GM23338 (cell line): ENCODE data around the gene ELOB. TPM values are rescaled to one million over a fixed set of nuclear protein-coding genes. Genes with fewer than 3 reads are reported as not detected.

Experiments used
- ATAC-seq: fragments of 200-7000 bp; cut with Tn5 transposase; 3 replicates; pipeline ENCODE4 v1.9.1; 2020
- DNase-seq: peaks from one replicate; pipeline ENCODE4 v3.0.0-alpha.2; 2015; ENCODE audit warnings: low spot score
- H2AFZ ChIP-seq: fragments of 200-600 bp; sonication (generic); 2 replicates; pipeline ENCODE4 v1.8.0; 2016; ENCODE audit warnings: antibody characterized with exemption, mild to moderate bottlenecking, moderate library complexity
- H3F3A ChIP-seq: fragments of 200-600 bp; sonication (generic); replicated peaks from 2 replicates; pipeline ENCODE4 v1.8.0; 2017; ENCODE audit warnings: antibody characterized with exemption, mixed run types, low read depth
- H3K27ac ChIP-seq: fragments of 200-600 bp; sonication (generic); 2 replicates; pipeline ENCODE4 v1.6.1; 2016; ENCODE audit warnings: low read depth
- H3K27me3 ChIP-seq: fragments of 200-600 bp; sonication (generic); 2 replicates; pipeline ENCODE4 v1.8.0; 2016; ENCODE audit warnings: mild to moderate bottlenecking, mixed run types, moderate library complexity; ENCODE audit not compliant: insufficient read depth
- H3K36me3 ChIP-seq: fragments of 200-600 bp; sonication (generic); 2 replicates; pipeline ENCODE4 v1.8.0; 2016; ENCODE audit warnings: mild to moderate bottlenecking; ENCODE audit not compliant: insufficient read depth
- H3K4me1 ChIP-seq: fragments of 200-600 bp; sonication (generic); 2 replicates; pipeline ENCODE4 v1.8.0; 2016; ENCODE audit warnings: mild to moderate bottlenecking, moderate library complexity; ENCODE audit not compliant: insufficient read depth
- H3K4me2 ChIP-seq: fragments of 200-600 bp; sonication (generic); 2 replicates; pipeline ENCODE4 v1.7.1; 2017; ENCODE audit warnings: mixed run types
- H3K4me3 ChIP-seq: fragments of 200-600 bp; sonication (generic); 2 replicates; pipeline ENCODE4 v1.6.1; 2016; ENCODE audit warnings: mixed run types
- H3K79me2 ChIP-seq: fragments of 200-600 bp; sonication (generic); replicated peaks from 2 replicates; pipeline ENCODE4 v1.8.0; 2017; ENCODE audit warnings: mild to moderate bottlenecking; ENCODE audit not compliant: insufficient read depth
- H3K9me2 ChIP-seq: fragments of 200-600 bp; sonication (generic); 2 replicates; pipeline ENCODE4 v1.8.0; 2017; ENCODE audit not compliant: insufficient read depth
- H4K20me1 ChIP-seq: fragments of 200-600 bp; sonication (generic); replicated peaks from 2 replicates; pipeline ENCODE4 v1.8.0; 2017; ENCODE audit warnings: mild to moderate bottlenecking; ENCODE audit not compliant: insufficient read depth
- H3K27ac Mint-ChIP-seq: 2 replicates; pipeline ENCODE4 v1.8.0; 2020; ENCODE audit warnings: inconsistent platforms, mild to moderate bottlenecking, moderate library complexity, mixed read lengths
- H3K27me3 Mint-ChIP-seq: 3 replicates; pipeline ENCODE4 v1.8.0; 2022; ENCODE audit warnings: low read depth, mild to moderate bottlenecking, moderate library complexity, mixed read lengths, inconsistent platforms; ENCODE audit not compliant: insufficient read depth, poor library complexity
- H3K36me3 Mint-ChIP-seq: 3 replicates; pipeline ENCODE4 v1.8.0; 2021; ENCODE audit warnings: low read depth, mild to moderate bottlenecking, inconsistent platforms, moderate library complexity, mixed read lengths
- H3K4me1 Mint-ChIP-seq: 3 replicates; pipeline ENCODE4 v1.8.0; 2020; ENCODE audit warnings: mild to moderate bottlenecking, inconsistent platforms, mixed read lengths
- H3K4me3 Mint-ChIP-seq: 3 replicates; pipeline ENCODE4 v1.8.0; 2021; ENCODE audit warnings: moderate library complexity, mild to moderate bottlenecking, inconsistent platforms, mixed read lengths
- H3K9me3 Mint-ChIP-seq: 3 replicates; pipeline ENCODE4 v1.8.0; 2020; ENCODE audit warnings: moderate library complexity, mild to moderate bottlenecking, inconsistent platforms, mixed read lengths
- CREB1 ChIP-seq: fragments of 250-450 bp; sonication (Bioruptor Pico); IDR thresholded peaks from 2 replicates; pipeline ENCODE4 v1.5.0; 2020; ENCODE audit warnings: low read depth, mild to moderate bottlenecking, moderate library complexity
- EZH2phosphoT487 ChIP-seq: fragments of 200-600 bp; sonication (generic); IDR thresholded peaks from one replicate; pipeline ENCODE4 v1.8.1; 2018; ENCODE audit warnings: antibody characterized with exemption; ENCODE audit not compliant: unreplicated experiment
- JUNB ChIP-seq: IDR thresholded peaks from one replicate; pipeline ENCODE4 v1.6.1; 2016; ENCODE audit warnings: antibody characterized with exemption; ENCODE audit not compliant: unreplicated experiment
- NANOG ChIP-seq: IDR thresholded peaks from 2 replicates; pipeline ENCODE4 v1.6.1; 2016; ENCODE audit warnings: antibody characterized with exemption, borderline replicate concordance
- POLR2AphosphoS5 ChIP-seq: IDR thresholded peaks from 2 replicates; pipeline ENCODE4 v1.6.1; 2016; ENCODE audit warnings: antibody characterized with exemption, low read depth
- ZNF114 ChIP-seq: fragments of 250-450 bp; sonication (Bioruptor Pico); IDR thresholded peaks from 2 replicates; pipeline ENCODE4 v1.5.0; 2020; ENCODE audit warnings: mild to moderate bottlenecking, moderate library complexity
- ZNF331 ChIP-seq: fragments of 250-450 bp; sonication (Bioruptor Pico); IDR thresholded peaks from 2 replicates; pipeline ENCODE4 v1.5.0; 2020; ENCODE audit warnings: low read depth, mild to moderate bottlenecking, moderate library complexity
- polyA plus RNA-seq: library from polyadenylated mRNA; unstranded; fragments of >200 nt; fragmentation: Nextera tagmentation; extraction: Ambion mirVana; gene quantifications from 2 replicates; pipeline ENCODE4 v1.2.1, GENCODE V29; 2016
- total RNA-seq: library from RNA; depleted of rRNA; stranded (reverse); fragments of >200 nt; shearing (Covaris generic); gene quantifications from 2 replicates; pipeline ENCODE4 v1.2.3, GENCODE V29; 2014
- TF ChIP-seq, protein P1 (sequence below): IDR thresholded peaks from one replicate; pipeline ENCODE4 v1.6.1; 2018; ENCODE audit warnings: antibody characterized with exemption; ENCODE audit not compliant: unreplicated experiment
- TF ChIP-seq, protein P2 (sequence below): fragments of 250-450 bp; sonication (Bioruptor Pico); IDR thresholded peaks from 2 replicates; pipeline ENCODE4 v1.5.0; 2020; ENCODE audit warnings: mild to moderate bottlenecking, moderate library complexity
- TF ChIP-seq, protein P3 (sequence below), 2 experiments: fragments of 200-600 bp in 1 of 2; sonication (generic) in 1 of 2; conservative IDR thresholded peaks; 2 replicates each; pipeline versions ENCODE4 v1.5.1 to v1.6.1; 2016 to 2017; ENCODE audit warnings: antibody characterized with exemption in 2 of 2, low read depth in 2 of 2, mild to moderate bottlenecking in 2 of 2, moderate library complexity in 1 of 2
- TF ChIP-seq, protein P4 (sequence below): IDR thresholded peaks from 2 replicates; pipeline ENCODE4 v1.6.1; 2016; ENCODE audit warnings: antibody characterized with exemption

Gene ELOB
- total and polyA plus RNA-seq, 2 experiments from 2014 or later = 278 to 756 TPM

DNA sequence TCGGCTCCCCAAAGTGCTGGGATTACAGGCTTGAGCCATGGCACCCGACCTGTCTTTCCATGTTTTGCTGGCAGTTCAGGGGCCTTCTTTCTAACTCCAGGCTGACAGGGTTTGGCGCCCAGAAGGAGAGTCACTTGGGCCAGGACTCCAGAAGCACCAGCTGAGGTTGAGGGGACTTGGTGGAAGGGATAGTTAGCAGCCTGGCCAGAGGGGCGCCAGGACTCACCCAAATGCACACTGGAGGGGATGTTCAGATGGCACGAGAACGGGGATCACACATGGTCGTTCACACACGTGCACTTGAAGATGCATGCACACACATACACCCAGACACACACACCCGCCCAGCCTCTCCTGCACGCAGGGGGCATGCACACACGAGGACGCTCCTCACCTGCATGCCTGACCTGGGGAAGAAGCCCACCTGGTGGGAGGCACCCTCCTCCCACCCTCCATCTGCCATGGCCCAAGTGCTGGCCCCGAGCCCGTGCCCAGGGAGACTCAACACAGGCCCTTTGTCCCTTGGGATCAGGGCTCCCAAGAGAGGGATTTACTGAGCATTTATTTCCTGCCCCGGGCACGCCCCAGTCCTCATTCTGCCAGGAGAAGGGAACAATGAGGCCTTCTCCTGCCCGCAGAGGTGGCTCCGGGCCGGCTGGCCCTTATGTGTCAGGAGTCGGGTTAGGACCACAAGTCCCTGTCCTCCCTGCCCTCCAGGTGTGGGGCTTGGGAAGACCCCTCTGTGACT is 37.6 kb upstream of the ELOB start:
- H3K4me3 Mint-ChIP-seq = no peak overlapping the region

More for the DNA sequence above, 37.6 kb upstream of the ELOB start:
- no peak overlapping the region for H2AFZ ChIP-seq
- no peak overlapping the region for H3K4me2 ChIP-seq
- no peak for ATAC-seq
- no peak for DNase-seq
- H3K36me3 ChIP-seq = no peaks in the 10 kb centered on the region
- Mint-ChIP-seq H3K36me3 (no peaks in the 10 kb centered on the region), H3K4me1 (no peaks in the 10 kb centered on the region), H3K9me3 (no peaks in the 10 kb centered on the region), H3K27ac (no peak overlapping the region), H3K27me3 (peaks cover 12% of the 10 kb centered on the region)
- H3K4me1 ChIP-seq = no peaks in the 10 kb centered on the region; the same call in 1 of the 2 replicates
- H3K27me3 ChIP-seq = no peaks in the 10 kb centered on the region
- no peaks in the 10 kb centered on the region for H3F3A ChIP-seq
- no peak for TF ChIP-seq POLR2AphosphoS5
- TF ChIP-seq, protein P1, sequence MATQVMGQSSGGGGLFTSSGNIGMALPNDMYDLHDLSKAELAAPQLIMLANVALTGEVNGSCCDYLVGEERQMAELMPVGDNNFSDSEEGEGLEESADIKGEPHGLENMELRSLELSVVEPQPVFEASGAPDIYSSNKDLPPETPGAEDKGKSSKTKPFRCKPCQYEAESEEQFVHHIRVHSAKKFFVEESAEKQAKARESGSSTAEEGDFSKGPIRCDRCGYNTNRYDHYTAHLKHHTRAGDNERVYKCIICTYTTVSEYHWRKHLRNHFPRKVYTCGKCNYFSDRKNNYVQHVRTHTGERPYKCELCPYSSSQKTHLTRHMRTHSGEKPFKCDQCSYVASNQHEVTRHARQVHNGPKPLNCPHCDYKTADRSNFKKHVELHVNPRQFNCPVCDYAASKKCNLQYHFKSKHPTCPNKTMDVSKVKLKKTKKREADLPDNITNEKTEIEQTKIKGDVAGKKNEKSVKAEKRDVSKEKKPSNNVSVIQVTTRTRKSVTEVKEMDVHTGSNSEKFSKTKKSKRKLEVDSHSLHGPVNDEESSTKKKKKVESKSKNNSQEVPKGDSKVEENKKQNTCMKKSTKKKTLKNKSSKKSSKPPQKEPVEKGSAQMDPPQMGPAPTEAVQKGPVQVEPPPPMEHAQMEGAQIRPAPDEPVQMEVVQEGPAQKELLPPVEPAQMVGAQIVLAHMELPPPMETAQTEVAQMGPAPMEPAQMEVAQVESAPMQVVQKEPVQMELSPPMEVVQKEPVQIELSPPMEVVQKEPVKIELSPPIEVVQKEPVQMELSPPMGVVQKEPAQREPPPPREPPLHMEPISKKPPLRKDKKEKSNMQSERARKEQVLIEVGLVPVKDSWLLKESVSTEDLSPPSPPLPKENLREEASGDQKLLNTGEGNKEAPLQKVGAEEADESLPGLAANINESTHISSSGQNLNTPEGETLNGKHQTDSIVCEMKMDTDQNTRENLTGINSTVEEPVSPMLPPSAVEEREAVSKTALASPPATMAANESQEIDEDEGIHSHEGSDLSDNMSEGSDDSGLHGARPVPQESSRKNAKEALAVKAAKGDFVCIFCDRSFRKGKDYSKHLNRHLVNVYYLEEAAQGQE = no peak
- TF ChIP-seq, protein P2, sequence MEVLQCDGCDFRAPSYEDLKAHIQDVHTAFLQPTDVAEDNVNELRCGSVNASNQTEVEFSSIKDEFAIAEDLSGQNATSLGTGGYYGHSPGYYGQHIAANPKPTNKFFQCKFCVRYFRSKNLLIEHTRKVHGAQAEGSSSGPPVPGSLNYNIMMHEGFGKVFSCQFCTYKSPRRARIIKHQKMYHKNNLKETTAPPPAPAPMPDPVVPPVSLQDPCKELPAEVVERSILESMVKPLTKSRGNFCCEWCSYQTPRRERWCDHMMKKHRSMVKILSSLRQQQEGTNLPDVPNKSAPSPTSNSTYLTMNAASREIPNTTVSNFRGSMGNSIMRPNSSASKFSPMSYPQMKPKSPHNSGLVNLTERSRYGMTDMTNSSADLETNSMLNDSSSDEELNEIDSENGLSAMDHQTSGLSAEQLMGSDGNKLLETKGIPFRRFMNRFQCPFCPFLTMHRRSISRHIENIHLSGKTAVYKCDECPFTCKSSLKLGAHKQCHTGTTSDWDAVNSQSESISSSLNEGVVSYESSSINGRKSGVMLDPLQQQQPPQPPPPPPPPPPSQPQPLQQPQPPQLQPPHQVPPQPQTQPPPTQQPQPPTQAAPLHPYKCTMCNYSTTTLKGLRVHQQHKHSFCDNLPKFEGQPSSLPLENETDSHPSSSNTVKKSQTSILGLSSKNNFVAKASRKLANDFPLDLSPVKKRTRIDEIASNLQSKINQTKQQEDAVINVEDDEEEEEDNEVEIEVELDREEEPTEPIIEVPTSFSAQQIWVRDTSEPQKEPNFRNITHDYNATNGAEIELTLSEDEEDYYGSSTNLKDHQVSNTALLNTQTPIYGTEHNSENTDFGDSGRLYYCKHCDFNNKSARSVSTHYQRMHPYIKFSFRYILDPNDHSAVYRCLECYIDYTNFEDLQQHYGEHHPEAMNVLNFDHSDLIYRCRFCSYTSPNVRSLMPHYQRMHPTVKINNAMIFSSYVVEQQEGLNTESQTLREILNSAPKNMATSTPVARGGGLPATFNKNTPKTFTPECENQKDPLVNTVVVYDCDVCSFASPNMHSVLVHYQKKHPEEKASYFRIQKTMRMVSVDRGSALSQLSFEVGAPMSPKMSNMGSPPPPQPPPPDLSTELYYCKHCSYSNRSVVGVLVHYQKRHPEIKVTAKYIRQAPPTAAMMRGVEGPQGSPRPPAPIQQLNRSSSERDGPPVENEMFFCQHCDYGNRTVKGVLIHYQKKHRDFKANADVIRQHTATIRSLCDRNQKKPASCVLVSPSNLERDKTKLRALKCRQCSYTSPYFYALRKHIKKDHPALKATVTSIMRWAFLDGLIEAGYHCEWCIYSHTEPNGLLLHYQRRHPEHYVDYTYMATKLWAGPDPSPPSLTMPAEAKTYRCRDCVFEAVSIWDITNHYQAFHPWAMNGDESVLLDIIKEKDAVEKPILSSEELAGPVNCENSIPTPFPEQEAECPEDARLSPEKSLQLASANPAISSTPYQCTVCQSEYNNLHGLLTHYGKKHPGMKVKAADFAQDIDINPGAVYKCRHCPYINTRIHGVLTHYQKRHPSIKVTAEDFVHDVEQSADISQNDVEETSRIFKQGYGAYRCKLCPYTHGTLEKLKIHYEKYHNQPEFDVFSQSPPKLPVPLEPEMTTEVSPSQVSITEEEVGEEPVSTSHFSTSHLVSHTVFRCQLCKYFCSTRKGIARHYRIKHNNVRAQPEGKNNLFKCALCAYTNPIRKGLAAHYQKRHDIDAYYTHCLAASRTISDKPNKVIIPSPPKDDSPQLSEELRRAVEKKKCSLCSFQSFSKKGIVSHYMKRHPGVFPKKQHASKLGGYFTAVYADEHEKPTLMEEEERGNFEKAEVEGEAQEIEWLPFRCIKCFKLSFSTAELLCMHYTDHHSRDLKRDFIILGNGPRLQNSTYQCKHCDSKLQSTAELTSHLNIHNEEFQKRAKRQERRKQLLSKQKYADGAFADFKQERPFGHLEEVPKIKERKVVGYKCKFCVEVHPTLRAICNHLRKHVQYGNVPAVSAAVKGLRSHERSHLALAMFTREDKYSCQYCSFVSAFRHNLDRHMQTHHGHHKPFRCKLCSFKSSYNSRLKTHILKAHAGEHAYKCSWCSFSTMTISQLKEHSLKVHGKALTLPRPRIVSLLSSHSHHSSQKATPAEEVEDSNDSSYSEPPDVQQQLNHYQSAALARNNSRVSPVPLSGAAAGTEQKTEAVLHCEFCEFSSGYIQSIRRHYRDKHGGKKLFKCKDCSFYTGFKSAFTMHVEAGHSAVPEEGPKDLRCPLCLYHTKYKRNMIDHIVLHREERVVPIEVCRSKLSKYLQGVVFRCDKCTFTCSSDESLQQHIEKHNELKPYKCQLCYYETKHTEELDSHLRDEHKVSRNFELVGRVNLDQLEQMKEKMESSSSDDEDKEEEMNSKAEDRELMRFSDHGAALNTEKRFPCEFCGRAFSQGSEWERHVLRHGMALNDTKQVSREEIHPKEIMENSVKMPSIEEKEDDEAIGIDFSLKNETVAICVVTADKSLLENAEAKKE (CRISPR knock-in tag) = no peak
- TF ChIP-seq, protein P3, sequence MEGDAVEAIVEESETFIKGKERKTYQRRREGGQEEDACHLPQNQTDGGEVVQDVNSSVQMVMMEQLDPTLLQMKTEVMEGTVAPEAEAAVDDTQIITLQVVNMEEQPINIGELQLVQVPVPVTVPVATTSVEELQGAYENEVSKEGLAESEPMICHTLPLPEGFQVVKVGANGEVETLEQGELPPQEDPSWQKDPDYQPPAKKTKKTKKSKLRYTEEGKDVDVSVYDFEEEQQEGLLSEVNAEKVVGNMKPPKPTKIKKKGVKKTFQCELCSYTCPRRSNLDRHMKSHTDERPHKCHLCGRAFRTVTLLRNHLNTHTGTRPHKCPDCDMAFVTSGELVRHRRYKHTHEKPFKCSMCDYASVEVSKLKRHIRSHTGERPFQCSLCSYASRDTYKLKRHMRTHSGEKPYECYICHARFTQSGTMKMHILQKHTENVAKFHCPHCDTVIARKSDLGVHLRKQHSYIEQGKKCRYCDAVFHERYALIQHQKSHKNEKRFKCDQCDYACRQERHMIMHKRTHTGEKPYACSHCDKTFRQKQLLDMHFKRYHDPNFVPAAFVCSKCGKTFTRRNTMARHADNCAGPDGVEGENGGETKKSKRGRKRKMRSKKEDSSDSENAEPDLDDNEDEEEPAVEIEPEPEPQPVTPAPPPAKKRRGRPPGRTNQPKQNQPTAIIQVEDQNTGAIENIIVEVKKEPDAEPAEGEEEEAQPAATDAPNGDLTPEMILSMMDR (conservative IDR thresholded peaks at IDR 0.05; ENCODE audit: low read depth in 2 of 2) = no peak
- TF ChIP-seq NANOG = no peak
- TF ChIP-seq, protein P4, sequence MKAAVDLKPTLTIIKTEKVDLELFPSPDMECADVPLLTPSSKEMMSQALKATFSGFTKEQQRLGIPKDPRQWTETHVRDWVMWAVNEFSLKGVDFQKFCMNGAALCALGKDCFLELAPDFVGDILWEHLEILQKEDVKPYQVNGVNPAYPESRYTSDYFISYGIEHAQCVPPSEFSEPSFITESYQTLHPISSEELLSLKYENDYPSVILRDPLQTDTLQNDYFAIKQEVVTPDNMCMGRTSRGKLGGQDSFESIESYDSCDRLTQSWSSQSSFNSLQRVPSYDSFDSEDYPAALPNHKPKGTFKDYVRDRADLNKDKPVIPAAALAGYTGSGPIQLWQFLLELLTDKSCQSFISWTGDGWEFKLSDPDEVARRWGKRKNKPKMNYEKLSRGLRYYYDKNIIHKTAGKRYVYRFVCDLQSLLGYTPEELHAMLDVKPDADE = no peak
- TF ChIP-seq ZNF331 (CRISPR knock-in tag) = no peak
- TF ChIP-seq EZH2phosphoT487 = no peak
- no peak for TF ChIP-seq CREB1
- TF ChIP-seq JUNB = no peak
- TF ChIP-seq ZNF114 = no peak
- no peak overlapping the region for H3K4me3 ChIP-seq
- no peak overlapping the region for H3K27ac ChIP-seq
- no peaks in the 10 kb centered on the region for H3K9me2 ChIP-seq
- no peaks in the 10 kb centered on the region for H4K20me1 ChIP-seq
- H3K79me2 ChIP-seq = no peaks in the 10 kb centered on the region
